Epithelial cell of esophagus (primary cell): ENCODE measurements around the gene PDE7B.

ENCODE experiments used
- DNase-seq: peaks from one replicate; pipeline ENCODE4 v3.0.0; 2010; ENCODE audit warnings: low read depth
- H3K4me3 ChIP-seq: 2 replicates; pipeline ENCODE4 v1.5.1; 2011; ENCODE audit warnings: mild to moderate bottlenecking, low read length, control low read depth
- TF ChIP-seq, protein P1 (sequence below): IDR thresholded peaks from 2 replicates; pipeline ENCODE4 v1.5.1; 2011; ENCODE audit warnings: low read depth, mild to moderate bottlenecking, low read length, control low read depth, inconsistent platforms; ENCODE audit not compliant: insufficient read depth; ENCODE audit errors: missing control alignments

PDE7B gene

DNA sequence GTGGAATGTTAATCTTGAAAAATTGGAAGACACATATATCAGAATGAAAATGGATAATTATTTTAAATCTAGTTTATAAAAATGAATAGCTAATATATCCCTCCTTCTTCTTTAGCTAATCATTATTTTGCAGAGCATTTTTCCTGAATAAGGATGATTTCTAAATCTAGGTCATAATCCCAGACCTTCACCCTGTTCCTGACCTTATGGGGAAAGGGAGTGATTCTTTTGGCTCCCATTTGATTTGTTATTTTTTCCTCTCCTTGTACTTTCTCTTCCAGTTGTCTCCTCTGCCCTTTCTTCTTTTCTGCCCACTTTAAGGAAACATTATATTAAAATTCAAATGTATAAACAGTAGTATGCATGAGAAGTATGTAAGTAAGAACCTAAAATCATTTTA, 208.6 kb downstream of the PDE7B start:
- no peak overlapping the region for H3K4me3 ChIP-seq
- no peak for DNase-seq
- TF ChIP-seq, protein P1, sequence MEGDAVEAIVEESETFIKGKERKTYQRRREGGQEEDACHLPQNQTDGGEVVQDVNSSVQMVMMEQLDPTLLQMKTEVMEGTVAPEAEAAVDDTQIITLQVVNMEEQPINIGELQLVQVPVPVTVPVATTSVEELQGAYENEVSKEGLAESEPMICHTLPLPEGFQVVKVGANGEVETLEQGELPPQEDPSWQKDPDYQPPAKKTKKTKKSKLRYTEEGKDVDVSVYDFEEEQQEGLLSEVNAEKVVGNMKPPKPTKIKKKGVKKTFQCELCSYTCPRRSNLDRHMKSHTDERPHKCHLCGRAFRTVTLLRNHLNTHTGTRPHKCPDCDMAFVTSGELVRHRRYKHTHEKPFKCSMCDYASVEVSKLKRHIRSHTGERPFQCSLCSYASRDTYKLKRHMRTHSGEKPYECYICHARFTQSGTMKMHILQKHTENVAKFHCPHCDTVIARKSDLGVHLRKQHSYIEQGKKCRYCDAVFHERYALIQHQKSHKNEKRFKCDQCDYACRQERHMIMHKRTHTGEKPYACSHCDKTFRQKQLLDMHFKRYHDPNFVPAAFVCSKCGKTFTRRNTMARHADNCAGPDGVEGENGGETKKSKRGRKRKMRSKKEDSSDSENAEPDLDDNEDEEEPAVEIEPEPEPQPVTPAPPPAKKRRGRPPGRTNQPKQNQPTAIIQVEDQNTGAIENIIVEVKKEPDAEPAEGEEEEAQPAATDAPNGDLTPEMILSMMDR = no peak

DNA sequence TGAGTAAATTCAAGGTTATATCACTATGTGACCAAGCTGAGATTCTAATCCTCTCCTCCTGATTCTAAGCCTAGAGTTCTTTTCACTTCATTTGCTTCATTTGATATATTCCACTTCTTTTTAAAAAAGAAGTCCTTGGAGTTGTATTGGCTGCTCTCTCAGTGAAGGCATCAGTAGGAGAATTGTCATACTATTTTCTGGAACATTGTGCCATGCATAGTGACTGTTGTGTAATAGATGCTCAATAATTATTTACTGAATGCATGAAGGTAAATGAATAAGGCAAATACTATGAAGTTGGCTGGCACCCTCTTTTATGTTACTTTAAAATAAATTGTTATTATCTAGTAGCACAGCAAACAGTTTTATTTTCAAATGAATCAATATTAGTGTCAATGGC, 209.3 kb downstream of the PDE7B start:
- no peak for DNase-seq
- H3K4me3 ChIP-seq = no peak overlapping the region

DNA sequence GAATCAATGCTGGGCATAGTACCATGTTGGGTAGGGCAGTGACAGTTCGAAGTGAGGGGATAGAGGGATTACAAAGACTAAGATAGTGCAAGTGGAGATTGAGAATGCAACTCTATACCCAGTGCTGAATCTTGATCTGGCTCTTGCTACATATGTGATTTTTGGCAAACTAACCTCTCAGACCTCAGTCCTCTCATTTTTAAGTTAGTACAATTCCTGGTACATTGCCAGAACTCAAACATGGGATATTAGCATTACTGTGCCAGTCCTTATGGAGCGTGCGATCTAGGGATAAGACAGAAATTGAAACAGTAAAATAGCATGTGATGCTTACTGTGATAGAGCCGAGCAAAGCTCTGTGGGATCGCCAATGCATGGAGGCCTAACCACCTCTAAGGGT, 210.2 kb downstream of the PDE7B start:
- no peak for DNase-seq
- TF ChIP-seq, protein P1 = no peak
- no peak overlapping the region for H3K4me3 ChIP-seq

More for the DNA sequence above, 209.3 kb downstream of the PDE7B start:
- TF ChIP-seq, protein P1 = no peak

DNA sequence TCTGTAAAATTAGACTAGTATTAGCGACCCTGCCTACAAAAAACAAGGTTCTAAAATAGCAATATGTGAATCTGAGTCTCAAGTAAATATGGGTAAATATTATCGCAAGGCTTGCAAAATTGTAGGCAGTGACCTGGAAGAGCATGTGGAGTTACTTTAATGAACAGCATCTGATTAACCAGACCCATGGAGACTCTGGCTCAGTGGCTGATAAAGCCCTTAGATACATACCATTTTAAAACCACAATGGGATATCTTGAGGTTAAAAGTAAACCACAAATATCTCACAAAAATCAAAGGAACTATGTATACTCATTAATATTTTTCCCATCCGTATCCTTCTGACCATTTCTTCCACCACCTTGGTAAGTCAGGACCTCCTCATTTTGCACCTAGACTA, 211.6 kb downstream of the PDE7B start:
- TF ChIP-seq, protein P1 = no peak
- DNase-seq = no peak

DNA sequence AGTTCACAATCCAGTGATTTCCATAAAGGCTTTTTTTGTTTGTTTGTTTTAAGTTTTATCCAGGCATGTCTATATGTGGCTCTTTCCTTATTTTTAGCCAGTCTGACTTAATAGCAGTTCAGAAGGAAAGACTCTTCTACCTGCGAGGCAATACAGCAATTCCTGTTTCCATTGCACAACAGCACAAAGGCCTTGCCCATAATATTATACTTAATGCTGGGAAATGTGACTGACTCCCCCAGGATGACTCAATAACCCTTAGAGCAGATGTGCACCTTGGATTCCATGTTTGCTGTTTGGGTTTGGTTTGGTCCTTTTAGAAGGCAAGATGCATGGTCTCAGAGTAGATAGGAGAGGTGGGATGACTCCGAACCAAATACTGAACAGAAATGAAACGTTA, 214.5 kb downstream of the PDE7B start:
- peak; percentile 93 for DNase-seq
- H3K4me3 ChIP-seq = no peak overlapping the region
- TF ChIP-seq, protein P1 = no peak

More for the DNA sequence above, 211.6 kb downstream of the PDE7B start:
- H3K4me3 ChIP-seq = no peak overlapping the region

DNA sequence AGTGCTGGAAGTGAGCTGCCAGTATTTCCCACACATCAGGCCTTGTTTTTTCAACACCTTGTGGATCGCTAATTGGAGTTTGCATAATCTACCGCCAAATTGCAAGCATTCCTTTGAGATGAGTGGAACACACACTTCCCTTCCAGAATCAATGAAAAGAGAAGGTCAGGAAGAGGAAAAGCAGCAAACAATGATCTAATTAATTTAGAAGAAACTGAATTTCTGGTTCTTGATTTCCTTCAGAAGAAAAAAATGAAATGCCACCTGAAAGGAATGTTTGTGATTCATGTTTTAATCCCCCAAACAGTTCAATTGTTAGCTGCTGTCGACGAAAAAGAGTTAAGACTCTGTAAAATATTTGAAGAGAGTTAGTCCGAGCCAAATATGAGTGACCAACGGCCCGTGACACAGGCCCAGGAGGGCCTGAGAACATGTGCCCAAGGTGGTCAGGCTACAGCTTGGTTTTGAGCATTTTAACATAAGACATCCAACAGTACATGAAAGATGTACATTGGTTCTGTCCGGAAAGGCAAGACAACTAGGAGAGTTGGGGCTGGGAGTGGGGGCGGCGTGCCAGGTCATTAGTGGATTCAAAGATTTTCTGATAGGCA, 216.3 kb downstream of the PDE7B start:
- DNase-seq = peak; percentile 88
- TF ChIP-seq, protein P1 = no peak
- no peak overlapping the region for H3K4me3 ChIP-seq

DNA sequence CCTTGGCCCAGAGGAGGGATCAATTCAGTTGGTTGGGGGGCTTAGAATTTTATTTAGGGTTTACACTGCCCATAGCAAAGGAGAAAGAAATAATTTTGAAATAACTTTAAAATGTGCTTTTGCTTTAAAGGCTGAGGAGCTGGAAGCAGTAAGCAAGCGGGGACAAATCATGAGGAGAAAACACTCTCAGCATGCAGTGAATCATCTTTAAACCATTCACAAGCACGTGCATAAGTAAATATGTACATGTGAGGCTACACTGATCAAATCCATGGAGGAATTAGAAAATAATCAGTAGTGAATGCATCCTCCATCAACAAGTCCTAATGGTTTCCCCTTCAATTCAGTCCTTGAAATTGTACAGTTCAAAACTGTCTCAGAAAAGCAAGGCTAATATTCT, 217.6 kb downstream of the PDE7B start:
- no peak overlapping the region for H3K4me3 ChIP-seq
- TF ChIP-seq, protein P1 = no peak
- DNase-seq = peak; percentile 72
